ENCODE measurements around the gene PPP1R3D.

DNA sequence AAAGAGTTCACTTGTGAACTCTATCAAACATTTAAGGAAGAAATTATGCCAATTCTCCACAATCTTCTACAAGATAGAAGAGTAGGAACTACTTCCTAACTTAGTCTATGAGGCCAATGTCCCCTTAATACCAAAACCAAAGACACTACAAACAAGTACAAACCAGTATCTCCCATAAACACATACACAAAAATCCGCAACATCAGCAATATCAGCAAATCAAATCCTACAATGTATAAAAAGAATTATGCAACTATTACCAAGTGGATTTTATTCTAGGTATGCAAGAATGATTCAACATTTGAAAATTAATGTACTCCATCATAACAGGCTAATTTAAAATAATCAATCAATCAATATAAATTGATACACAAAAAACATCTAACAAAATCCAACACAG lies 52.1 kb downstream of the PPP1R3D start:
- TF ChIP-seq SMC3 (IDR thresholded peaks at IDR 0.05; ENCODE audit: borderline replicate concordance, low read length): no peak
- no peak for TF ChIP-seq BHLHE40 (IDR thresholded peaks at IDR 0.05; ENCODE audit: borderline replicate concordance in 1 of 2, low read depth in 2 of 2, low read length in 1 of 2)
- no peak for TF ChIP-seq ZNF24 (IDR thresholded peaks at IDR 0.05)
- TF ChIP-seq, protein P1, sequence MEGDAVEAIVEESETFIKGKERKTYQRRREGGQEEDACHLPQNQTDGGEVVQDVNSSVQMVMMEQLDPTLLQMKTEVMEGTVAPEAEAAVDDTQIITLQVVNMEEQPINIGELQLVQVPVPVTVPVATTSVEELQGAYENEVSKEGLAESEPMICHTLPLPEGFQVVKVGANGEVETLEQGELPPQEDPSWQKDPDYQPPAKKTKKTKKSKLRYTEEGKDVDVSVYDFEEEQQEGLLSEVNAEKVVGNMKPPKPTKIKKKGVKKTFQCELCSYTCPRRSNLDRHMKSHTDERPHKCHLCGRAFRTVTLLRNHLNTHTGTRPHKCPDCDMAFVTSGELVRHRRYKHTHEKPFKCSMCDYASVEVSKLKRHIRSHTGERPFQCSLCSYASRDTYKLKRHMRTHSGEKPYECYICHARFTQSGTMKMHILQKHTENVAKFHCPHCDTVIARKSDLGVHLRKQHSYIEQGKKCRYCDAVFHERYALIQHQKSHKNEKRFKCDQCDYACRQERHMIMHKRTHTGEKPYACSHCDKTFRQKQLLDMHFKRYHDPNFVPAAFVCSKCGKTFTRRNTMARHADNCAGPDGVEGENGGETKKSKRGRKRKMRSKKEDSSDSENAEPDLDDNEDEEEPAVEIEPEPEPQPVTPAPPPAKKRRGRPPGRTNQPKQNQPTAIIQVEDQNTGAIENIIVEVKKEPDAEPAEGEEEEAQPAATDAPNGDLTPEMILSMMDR (IDR thresholded peaks at IDR 0.05 in 2 of 3, conservative IDR thresholded peaks at IDR 0.05 in 1 of 3; ENCODE audit: control insufficient read depth in 2 of 3, extremely low read depth in 1 of 3, insufficient read depth in 1 of 3, low read depth in 3 of 3, low read length in 3 of 3): no peak
- TF ChIP-seq MXI1 (IDR thresholded peaks at IDR 0.05; ENCODE audit: low read depth, low read length): no peak
- TF ChIP-seq YY1 (IDR thresholded peaks at IDR 0.05; ENCODE audit: low read depth, low read length): no peak
- no peak for TF ChIP-seq EZH2 (IDR thresholded peaks at IDR 0.05; ENCODE audit: borderline replicate concordance, control insufficient read depth, low read depth, low read length)
- TF ChIP-seq EP300 (IDR thresholded peaks at IDR 0.05; ENCODE audit: borderline replicate concordance in 1 of 2, control insufficient read depth in 1 of 2, low read depth in 2 of 2, low read length in 2 of 2): no peak
- no peak for TF ChIP-seq POLR2A (IDR thresholded peaks at IDR 0.05; ENCODE audit: low read depth, low read length)
- no peak for TF ChIP-seq SMAD5 (IDR thresholded peaks at IDR 0.05; ENCODE audit: low read depth)
- TF ChIP-seq, protein P2, sequence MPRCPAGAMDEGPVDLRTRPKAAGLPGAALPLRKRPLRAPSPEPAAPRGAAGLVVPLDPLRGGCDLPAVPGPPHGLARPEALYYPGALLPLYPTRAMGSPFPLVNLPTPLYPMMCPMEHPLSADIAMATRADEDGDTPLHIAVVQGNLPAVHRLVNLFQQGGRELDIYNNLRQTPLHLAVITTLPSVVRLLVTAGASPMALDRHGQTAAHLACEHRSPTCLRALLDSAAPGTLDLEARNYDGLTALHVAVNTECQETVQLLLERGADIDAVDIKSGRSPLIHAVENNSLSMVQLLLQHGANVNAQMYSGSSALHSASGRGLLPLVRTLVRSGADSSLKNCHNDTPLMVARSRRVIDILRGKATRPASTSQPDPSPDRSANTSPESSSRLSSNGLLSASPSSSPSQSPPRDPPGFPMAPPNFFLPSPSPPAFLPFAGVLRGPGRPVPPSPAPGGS (IDR thresholded peaks at IDR 0.05; ENCODE audit: borderline replicate concordance, insufficient read depth, low read depth, low read length, poor library complexity, severe bottlenecking): no peak
- no peak for TF ChIP-seq TCF3 (IDR thresholded peaks at IDR 0.05; ENCODE audit: borderline replicate concordance, insufficient read depth, low read depth, low read length)
- TF ChIP-seq CREB1 (IDR thresholded peaks at IDR 0.05; ENCODE audit: low read depth): no peak

Data from GM12878 (cell line).